HepG2 (cell line): Measurements from ENCODE around the gene RHBDL1. TPM values are rescaled to one million over a fixed set of nuclear protein-coding genes. Genes with fewer than 3 reads are reported as not detected.

ENCODE experiments used
- ATAC-seq: fragments of 200-7000 bp; cut with Tn5 transposase; 3 replicates; pipeline ENCODE4 v1.9.1; 2020; ENCODE audit warnings: mild to moderate bottlenecking, moderate library complexity
- BruUV-seq: library from RNA; stranded (reverse); fragments of 400-500 nt; replicated peaks from 2 replicates; lab custom pipeline; 2021; lab: Mats Ljungman, UMichigan
- CTCF ChIA-PET: fragments of 300-600 bp; formaldehyde crosslinking; extraction: SDS; loops from one replicate; lab custom pipeline; 2021; ENCODE audit warnings: low total read pairs, inconsistent platforms, low intra/inter-chr PET ratio; lab: Yijun Ruan, JAX
- POLR2A ChIA-PET: fragments of 350-600 bp; sonication (Branson Sonifier 250); formaldehyde crosslinking; loops from one replicate; lab custom pipeline; 2020; ENCODE audit warnings: antibody characterized with exemption, inconsistent platforms; lab: Yijun Ruan, JAX
- DNase-seq: peaks from one replicate; pipeline ENCODE4 v3.0.0-alpha.2; 2015; ENCODE audit warnings: low spot score
- FAIRE-seq: peaks from 3 replicates; lab custom pipeline; 2011; peaks lifted over from hg19 to GRCh38; lab: Jason Lieb, UNC
- H2AFZ ChIP-seq: one replicate; pipeline ENCODE4 v1.6.1; 2011; ENCODE audit warnings: low read length, inconsistent platforms
- H3K27ac ChIP-seq: fragments of 300-600 bp; 3 replicates; pipeline ENCODE4 v1.8.0; 2011; ENCODE audit warnings: mixed run types, mild to moderate bottlenecking, mixed read lengths, low read length, inconsistent platforms; ENCODE audit not compliant: insufficient read depth; ENCODE audit errors: extremely low read length
- H3K27me3 ChIP-seq, 2 experiments: fragments of 200-600 bp in 1 of 2; 2 replicates in 1 of 2; 3 replicates in 1 of 2; pipeline versions ENCODE4 v1.6.0 to v1.8.0; 2011; ENCODE audit warnings: low read length in 2 of 2, mild to moderate bottlenecking in 2 of 2, moderate library complexity in 2 of 2, inconsistent platforms in 1 of 2; ENCODE audit not compliant: insufficient read depth in 2 of 2, control insufficient read depth in 1 of 2
- H3K36me3 ChIP-seq, 2 experiments: fragments of 200-600 bp in 1 of 2; replicated peaks in 1 of 2; 2 replicates in 1 of 2; 3 replicates in 1 of 2; pipeline versions ENCODE4 v1.5.1 to v1.8.0; 2011; ENCODE audit warnings: low read length in 2 of 2, inconsistent platforms in 1 of 2; ENCODE audit not compliant: insufficient read depth in 2 of 2, control insufficient read depth in 1 of 2
- H3K4me1 ChIP-seq: 2 replicates; pipeline ENCODE4 v1.5.1; 2012; ENCODE audit warnings: low read length, inconsistent platforms; ENCODE audit not compliant: insufficient read depth
- H3K4me2 ChIP-seq: 2 replicates; pipeline ENCODE4 v1.6.0; 2011; ENCODE audit warnings: low read depth, low read length, inconsistent platforms
- H3K4me3 ChIP-seq, 3 experiments: fragments of 200-600 bp in 1 of 3; sonication (generic), shearing (Covaris generic) in 1 of 3; replicated peaks in 1 of 3; 2 replicates each; pipeline ENCODE4 v1.5.1; 2011 to 2016; ENCODE audit warnings: low read length in 3 of 3, inconsistent platforms in 2 of 3, low read depth in 2 of 3, mild to moderate bottlenecking in 2 of 3, control low read depth in 1 of 3, mixed read lengths in 1 of 3; ENCODE audit not compliant: insufficient read depth in 1 of 3
- H3K79me2 ChIP-seq: one replicate; pipeline ENCODE4 v1.6.1; 2011; ENCODE audit warnings: low read length, inconsistent platforms; ENCODE audit not compliant: insufficient read depth
- H3K9ac ChIP-seq: 2 replicates; pipeline ENCODE4 v1.6.0; 2011; ENCODE audit warnings: mild to moderate bottlenecking, low read depth, low read length, inconsistent platforms; ENCODE audit not compliant: insufficient read depth
- H3K9me3 ChIP-seq: 2 replicates; pipeline ENCODE4 v1.5.1; 2012; ENCODE audit warnings: mild to moderate bottlenecking, low read length
- H4K20me1 ChIP-seq: 2 replicates; pipeline ENCODE4 v1.6.0; 2011; ENCODE audit warnings: inconsistent platforms, mild to moderate bottlenecking, low read length, moderate library complexity; ENCODE audit not compliant: insufficient read depth
- ATF5 ChIP-seq: sonication (generic); formaldehyde crosslinking; IDR thresholded peaks from 2 replicates; pipeline ENCODE4 v1.4.0; 2020; ENCODE audit warnings: mild to moderate bottlenecking, low read depth, missing genetic modification reagents
- NR2F1 ChIP-seq, 2 experiments: fragments of 450-650 bp in 1 of 2; formaldehyde crosslinking in 1 of 2; IDR thresholded peaks; 2 replicates each; pipeline versions ENCODE4 v1.5.0 to v1.6.1; 2016 to 2020; ENCODE audit warnings: mild to moderate bottlenecking in 1 of 2, missing compliant biosample characterization in 1 of 2, missing genetic modification reagents in 1 of 2, moderate library complexity in 1 of 2
- PAXIP1 ChIP-seq: sonication (generic); formaldehyde crosslinking; conservative IDR thresholded peaks from 2 replicates; pipeline ENCODE4 v1.4.0; 2020; ENCODE audit warnings: mild to moderate bottlenecking, missing genetic modification reagents, moderate library complexity
- SRF ChIP-seq: IDR thresholded peaks from 2 replicates; pipeline ENCODE4 v1.6.1; 2011; ENCODE audit warnings: mild to moderate bottlenecking, low read depth, low read length, moderate library complexity
- ZFX ChIP-seq: sonication (generic); formaldehyde crosslinking; IDR thresholded peaks from 2 replicates; pipeline ENCODE4 v1.4.0; 2020; ENCODE audit warnings: mild to moderate bottlenecking, low read depth, missing genetic modification reagents, moderate library complexity
- ZNF619 ChIP-seq: sonication (generic); formaldehyde crosslinking; IDR thresholded peaks from 2 replicates; pipeline ENCODE4 v1.4.0; 2020; ENCODE audit warnings: mild to moderate bottlenecking, missing genetic modification reagents
- ZUFSP ChIP-seq: sonication (generic); formaldehyde crosslinking; IDR thresholded peaks from 2 replicates; pipeline ENCODE4 v1.9.0; 2021; ENCODE audit warnings: missing genetic modification reagents, mild to moderate bottlenecking, borderline replicate concordance
- WGBS: methylation state at CpG from one replicate; pipeline ENCODE4 v1.1.6; 2017; ENCODE audit warnings: low lambda C conversion rate; 5-methylcytosine and 5-hydroxymethylcytosine counted together
- in situ Hi-C: cut with HindIII; loops from 2 replicates; pipeline ENCODE4 v1.10.0; 2017; ENCODE audit warnings: low pct_unique_long_range_greater_than_20kb; ENCODE audit not compliant: extremely low pct_ligation_motif_present
- intact Hi-C: fragments of 100-400 bp; cut with micrococcal nuclease; formaldehyde crosslinking; loops from one replicate; pipeline ENCODE4 v1.10.0; 2022; ENCODE audit not compliant: unreplicated experiment
- polyA plus RNA-seq, 8 experiments: library from polyadenylated mRNA; depleted of rRNA in 3 of 8; stranded (reverse) in 7 of 8; unstranded in 1 of 8; fragments of >200 nt; fragmentation: Illumina TruSeq in 4 of 8; extraction: Trizol in 4 of 8; gene quantifications; 2 replicates each; pipeline versions ENCODE4 v1.2.1 to v1.2.3, GENCODE V29; 2011 to 2016; ENCODE audit warnings: low read depth in 4 of 8, missing spikeins in 1 of 8, mixed read lengths in 1 of 8; ENCODE audit not compliant: insufficient read depth in 1 of 8
- total RNA-seq, 5 experiments: library from RNA; depleted of rRNA; stranded (reverse); fragments of >200 nt; fragmentation: Illumina TruSeq; extraction: Trizol; gene quantifications; 2 replicates each; pipeline ENCODE4 v1.2.3, GENCODE V29; 2016; ENCODE audit warnings: low read depth in 1 of 5
- TF ChIP-seq, protein P1 (sequence below): sonication (generic); formaldehyde crosslinking; IDR thresholded peaks from 2 replicates; pipeline ENCODE4 v1.5.0; 2020; ENCODE audit warnings: mild to moderate bottlenecking, missing genetic modification reagents, borderline replicate concordance

The RHBDL1 gene
- total and polyA plus RNA-seq, 2 of the 13 experiments (the other 11 are each of a cell fraction or from before 2014, with no cell fraction given): 1.8 to 3.8 TPM

DNA sequence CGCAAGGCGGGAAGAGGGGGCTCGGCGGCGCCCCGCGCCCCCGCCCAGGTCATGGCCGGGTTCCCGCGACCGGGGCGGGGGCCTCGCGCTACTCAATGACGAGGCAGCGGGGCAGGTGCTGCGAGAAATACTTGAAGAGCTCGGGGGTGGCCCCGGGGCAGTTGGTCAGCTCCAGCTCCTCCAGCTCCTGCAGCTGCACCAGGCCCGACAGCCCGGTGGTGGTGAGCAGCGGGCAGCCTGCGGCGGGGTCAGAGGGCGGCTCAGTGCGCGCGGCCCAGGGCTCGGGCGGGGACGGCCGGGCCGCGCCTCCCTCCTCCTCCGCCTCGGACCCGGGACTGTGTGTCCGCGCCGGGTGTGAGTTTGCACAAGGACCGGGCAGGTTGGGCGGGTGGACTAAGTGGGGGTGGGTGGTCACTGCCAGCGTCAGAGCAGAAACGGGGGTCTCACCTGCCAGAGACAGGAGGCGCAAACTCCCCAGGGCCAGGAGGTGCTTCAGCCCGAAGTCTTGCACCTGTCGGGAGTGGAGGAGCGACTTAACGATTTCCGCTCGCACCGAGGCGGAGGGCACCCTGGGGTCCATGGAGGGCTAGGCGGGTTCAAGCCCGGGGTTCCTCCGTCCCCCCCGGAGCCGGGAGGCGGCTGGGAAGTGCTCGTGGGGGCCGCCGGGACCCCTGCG lies 18.9 kb downstream of the RHBDL1 start (continued):
- TF ChIP-seq, protein P1, sequence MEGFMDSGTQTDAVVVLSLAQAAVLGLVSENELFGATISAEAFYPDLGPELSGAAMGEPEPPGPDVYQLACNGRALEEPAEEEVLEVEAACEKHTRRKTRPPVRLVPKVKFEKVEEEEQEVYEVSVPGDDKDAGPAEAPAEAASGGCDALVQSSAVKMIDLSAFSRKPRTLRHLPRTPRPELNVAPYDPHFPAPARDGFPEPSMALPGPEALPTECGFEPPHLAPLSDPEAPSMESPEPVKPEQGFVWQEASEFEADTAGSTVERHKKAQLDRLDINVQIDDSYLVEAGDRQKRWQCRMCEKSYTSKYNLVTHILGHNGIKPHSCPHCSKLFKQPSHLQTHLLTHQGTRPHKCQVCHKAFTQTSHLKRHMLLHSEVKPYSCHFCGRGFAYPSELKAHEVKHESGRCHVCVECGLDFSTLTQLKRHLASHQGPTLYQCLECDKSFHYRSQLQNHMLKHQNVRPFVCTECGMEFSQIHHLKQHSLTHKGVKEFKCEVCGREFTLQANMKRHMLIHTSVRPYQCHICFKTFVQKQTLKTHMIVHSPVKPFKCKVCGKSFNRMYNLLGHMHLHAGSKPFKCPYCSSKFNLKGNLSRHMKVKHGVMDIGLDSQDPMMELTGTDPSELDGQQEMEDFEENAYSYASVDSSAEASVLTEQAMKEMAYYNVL (CRISPR knock-in tag): 0 out of 2 replicates have a peak, but pooled peaks have one; percentile 34
- 0 out of 2 replicates have a peak, but pooled peaks have one; percentile 21 for TF ChIP-seq ZFX
- TF ChIP-seq NR2F1 (CRISPR knock-in tag; IDR thresholded peaks at IDR 0.05): peak in 1 of 2 experiments; percentile 18; a peak in 1 of 4 replicates
- TF ChIP-seq ZUFSP (CRISPR knock-in tag): no peak

- Histone ChIP-seq H3K4me2 (peak overlapping the region; percentile 84), H3K9me3 (no peaks in the 10 kb centered on the region), H3K9ac (peak overlapping the region; percentile 46; the same call in 1 of the 2 replicates), H2AFZ (no peak overlapping the region), H3K4me3 (peak overlapping the region; percentile 34 to 69 (median 57); a peak in 5 of 6 replicates), H3K27ac (no peak overlapping the region), H4K20me1 (no peaks in the 10 kb centered on the region), H3K79me2 (no peaks in the 10 kb centered on the region), H3K27me3 (peaks cover 12 to 40% of the 10 kb centered on the region in 2 experiments), H3K4me1 (peaks cover 13% of the 10 kb centered on the region), H3K36me3 (no peaks in the 10 kb centered on the region)
- BruUV-seq: no TSS peak
- ChIA-PET CTCF (no interaction called here), POLR2A (interaction anchor here (0.6 to 3.4 kb wide), 8 partner anchors 12 to 66 kb away, joined by 3 to 21 read pairs (median 4); partner anchors contain the start of genes ANTKMT, MSLN, RHBDL1 and STUB1)
- in situ Hi-C loops (no loop called here), intact Hi-C loops (no loop called here)
- ATAC-seq (no peak), DNase-seq (no peak), FAIRE-seq (no peak)
- WGBS: 22% methylated on average over 15 of the region's 37 CpGs
- TF ChIP-seq ZNF619 (CRISPR knock-in tag) (no peak), PAXIP1 (no peak), ATF5 (CRISPR knock-in tag) (no peak), SRF (no peak)
Observed at GRCh38 chr16:694863-695354, 19.4 kb downstream of the RHBDL1 start.
